ENCODE data around the gene SPNS3.

Gene SPNS3

GRCh38 chr17:4531988-4532736 is 98.4 kb downstream of the SPNS3 start:
- no peak for DNase-seq

GRCh38 chr17:4532860-4533522 is 99.3 kb downstream of the SPNS3 start:
- no peak for DNase-seq

- no peak for DNase-seq
These were observed 100.1 kb downstream of the SPNS3 start for GRCh38 chr17:4533523-4534504.

GRCh38 chr17:4534515-4534914 is 100.8 kb downstream of the SPNS3 start:
- DNase-seq: no peak

- DNase-seq: no peak
These were observed 101.4 kb downstream of the SPNS3 start for GRCh38 chr17:4534928-4535666.

GRCh38 chr17:4535667-4536258 is 102.0 kb downstream of the SPNS3 start:
- DNase-seq: no peak

- no peak for DNase-seq
These were observed 102.6 kb downstream of the SPNS3 start for GRCh38 chr17:4536259-4536741.

GRCh38 chr17:4536742-4537411 is 103.1 kb downstream of the SPNS3 start:
- no peak for DNase-seq
